HG02852 (cell line): Measurements from ENCODE around the gene HAUS7.
"Not testable (repeated sequence)": the region's sequence is repeated elsewhere in the genome, so short reads cannot be mapped to it uniquely, and the experiment has no call there.

Experiments used
- ATAC-seq: cut with Tn5 transposase; IDR thresholded peaks from one replicate; pipeline ENCODE4 v1.9.1; 2021; ENCODE audit warnings: mild to moderate bottlenecking, moderate library complexity; ENCODE audit not compliant: unreplicated experiment

Gene HAUS7

GRCh38 chrX:153411255-153411987 is 59.0 kb downstream of the HAUS7 start, which contains the start of gene ZFP92:
ZFP92 (plus strand) TSS chrX:153411472; CDS start chrX:153418323, 6,851 bp downstream.
- peak; percentile 65 for ATAC-seq

- no peak for ATAC-seq
Measured at GRCh38 chrX:153410888-153411254, 59.5 kb downstream of the HAUS7 start.

GRCh38 chrX:153410373-153410772 is 60.0 kb downstream of the HAUS7 start:
- ATAC-seq, result no peak

GRCh38 chrX:153409414-153410101 is 60.8 kb downstream of the HAUS7 start:
- ATAC-seq, result no peak

- no peak for ATAC-seq
Measured at GRCh38 chrX:153408871-153409351, 61.5 kb downstream of the HAUS7 start.

GRCh38 chrX:153408221-153408721 is 62.1 kb downstream of the HAUS7 start:
- no peak for ATAC-seq

- ATAC-seq, result no peak
Measured at GRCh38 chrX:153407736-153408135, 62.6 kb downstream of the HAUS7 start.

- ATAC-seq, result no peak
Measured at GRCh38 chrX:153406903-153407302, 63.5 kb downstream of the HAUS7 start.

- no peak for ATAC-seq
Measured at GRCh38 chrX:153406011-153406410, 64.4 kb downstream of the HAUS7 start.

GRCh38 chrX:153405426-153405825 is 65.0 kb downstream of the HAUS7 start:
- no peak for ATAC-seq

- not testable (repeated sequence) for ATAC-seq
Measured at GRCh38 chrX:153404333-153404732, 66.0 kb downstream of the HAUS7 start.

- ATAC-seq, result no peak
Measured at GRCh38 chrX:153401133-153401764, 69.1 kb downstream of the HAUS7 start, which contains the start of gene PNMA6E. PNMA6E (minus strand) TSS chrX:153401350; CDS start chrX:153398849, 2,501 bp downstream.

GRCh38 chrX:153400146-153401132 is 69.9 kb downstream of the HAUS7 start:
- no peak for ATAC-seq

- ATAC-seq, result no peak
Measured at GRCh38 chrX:153398275-153398960, 72.0 kb downstream of the HAUS7 start.
